Activated CD4-positive, alpha-beta T cell treated with anti-CD3 and anti-CD28 coated beads for 4 hours (primary cell): ENCODE measurements around the gene LACTBL1.
"Not testable (repeated sequence)": the region's sequence is repeated elsewhere in the genome, so short reads cannot be mapped to it uniquely, and the experiment has no call there.

ENCODE experiments used
- DNase-seq, 2 donors: peaks; one replicate each; pipeline ENCODE4 v3.0.0-alpha.2; 2020

LACTBL1 gene

GRCh38 chr1:22972760-22973159 is at the start of gene LACTBL1:
Gene LACTBL1, minus strand, starts transcription at chr1:22972866. Its CDS starts 550 bp downstream, at chr1:22972316.
- DNase-seq = no peak

GRCh38 chr1:23021834-23022233 is 49.2 kb upstream of the LACTBL1 start:
- no peak for DNase-seq

- no peak for DNase-seq
Observed at GRCh38 chr1:23020706-23021405, 48.2 kb upstream of the LACTBL1 start.

GRCh38 chr1:23019863-23020625 is 47.4 kb upstream of the LACTBL1 start:
- DNase-seq = peak; percentile 8 to 24

GRCh38 chr1:23019094-23019862 is 46.6 kb upstream of the LACTBL1 start, which contains the start of gene KDM1A:
Gene KDM1A, plus strand, starts transcription at chr1:23019468. Its CDS starts 129 bp downstream, at chr1:23019597.
- DNase-seq = peak; percentile 93 to 97

GRCh38 chr1:23018661-23019093 is 46.0 kb upstream of the LACTBL1 start:
- no peak for DNase-seq

- no peak for DNase-seq
Observed at GRCh38 chr1:23013657-23014056, 41.0 kb upstream of the LACTBL1 start.

GRCh38 chr1:23010025-23010424 is 37.4 kb upstream of the LACTBL1 start:
- not testable (repeated sequence) for DNase-seq

GRCh38 chr1:23008901-23009300 is 36.2 kb upstream of the LACTBL1 start:
- no peak for DNase-seq

- no peak for DNase-seq
Observed at GRCh38 chr1:23007106-23007505, 34.4 kb upstream of the LACTBL1 start.

- DNase-seq = not testable (repeated sequence)
Observed at GRCh38 chr1:23004769-23005168, 32.1 kb upstream of the LACTBL1 start.

- no peak for DNase-seq
Observed at GRCh38 chr1:23004112-23004511, 31.4 kb upstream of the LACTBL1 start.

GRCh38 chr1:23002218-23002617 is 29.6 kb upstream of the LACTBL1 start:
- DNase-seq = not testable (repeated sequence)

GRCh38 chr1:23000133-23000532 is 27.5 kb upstream of the LACTBL1 start:
- not testable (repeated sequence) for DNase-seq

GRCh38 chr1:22997528-22997927 is 24.9 kb upstream of the LACTBL1 start:
- DNase-seq = not testable (repeated sequence)

- DNase-seq = no peak
Observed at GRCh38 chr1:22995774-22996173, 23.1 kb upstream of the LACTBL1 start.

GRCh38 chr1:22993220-22993795 is 20.6 kb upstream of the LACTBL1 start:
- DNase-seq = not testable (repeated sequence)

GRCh38 chr1:22992384-22992783 is 19.7 kb upstream of the LACTBL1 start:
- DNase-seq = not testable (repeated sequence)

GRCh38 chr1:22983944-22984343 is 11.3 kb upstream of the LACTBL1 start:
- DNase-seq = no peak

- DNase-seq = not testable (repeated sequence)
Observed at GRCh38 chr1:22980471-22980790, 7.8 kb upstream of the LACTBL1 start.

GRCh38 chr1:22978299-22978698 is 5.6 kb upstream of the LACTBL1 start:
- DNase-seq = no peak

GRCh38 chr1:22976461-22977243 is 4.0 kb upstream of the LACTBL1 start:
- peak; percentile 22 to 27 for DNase-seq
